HG03196 (cell line): ENCODE measurements around the gene WASF3.
"Not testable (repeated sequence)": the region's sequence is repeated elsewhere in the genome, so short reads cannot be mapped to it uniquely, and the experiment has no call there.

Experiments used
- ATAC-seq: cut with Tn5 transposase; IDR thresholded peaks from one replicate; pipeline ENCODE4 v1.9.1; 2021; ENCODE audit not compliant: unreplicated experiment

The WASF3 gene

DNA sequence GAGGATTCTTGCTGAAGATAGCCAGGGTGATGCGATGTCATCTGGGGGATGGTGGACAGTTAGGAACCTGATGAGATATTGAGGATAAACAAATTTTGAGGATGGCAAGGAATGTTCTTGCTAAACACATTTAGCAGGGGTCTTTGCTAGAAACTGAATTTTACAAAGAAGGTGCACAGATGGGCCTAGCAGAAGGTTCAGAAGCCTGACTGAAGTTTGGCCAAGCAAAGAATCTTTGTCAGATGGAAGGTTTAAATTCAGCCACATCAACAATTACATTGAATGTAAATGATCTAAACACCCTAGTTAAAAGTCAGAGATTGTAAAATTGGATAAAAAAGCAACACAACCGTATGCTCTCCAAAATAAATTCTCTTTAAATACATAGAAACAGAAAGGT is 68.8 kb downstream of the WASF3 start:
- ATAC-seq = no peak

DNA sequence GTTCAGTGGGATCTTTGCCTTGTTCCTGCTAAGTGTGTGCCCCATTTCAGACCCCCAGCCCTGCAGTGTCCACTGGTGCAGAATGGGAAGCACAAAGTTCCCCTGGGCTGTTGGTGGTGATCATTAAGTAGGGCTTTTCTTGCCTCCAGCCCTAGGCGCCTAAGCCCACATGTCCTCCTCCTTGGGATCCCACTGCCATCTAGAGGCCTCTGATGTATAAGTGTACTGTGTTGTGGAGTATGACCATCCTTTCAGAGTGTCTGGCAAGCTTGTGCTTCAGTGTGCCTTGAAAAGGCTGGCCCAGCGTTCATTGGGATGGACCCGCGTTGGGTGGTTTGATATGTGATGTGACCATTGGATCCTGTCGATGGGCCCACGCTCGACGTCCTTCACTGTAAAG is 71.2 kb downstream of the WASF3 start:
- ATAC-seq = no peak

DNA sequence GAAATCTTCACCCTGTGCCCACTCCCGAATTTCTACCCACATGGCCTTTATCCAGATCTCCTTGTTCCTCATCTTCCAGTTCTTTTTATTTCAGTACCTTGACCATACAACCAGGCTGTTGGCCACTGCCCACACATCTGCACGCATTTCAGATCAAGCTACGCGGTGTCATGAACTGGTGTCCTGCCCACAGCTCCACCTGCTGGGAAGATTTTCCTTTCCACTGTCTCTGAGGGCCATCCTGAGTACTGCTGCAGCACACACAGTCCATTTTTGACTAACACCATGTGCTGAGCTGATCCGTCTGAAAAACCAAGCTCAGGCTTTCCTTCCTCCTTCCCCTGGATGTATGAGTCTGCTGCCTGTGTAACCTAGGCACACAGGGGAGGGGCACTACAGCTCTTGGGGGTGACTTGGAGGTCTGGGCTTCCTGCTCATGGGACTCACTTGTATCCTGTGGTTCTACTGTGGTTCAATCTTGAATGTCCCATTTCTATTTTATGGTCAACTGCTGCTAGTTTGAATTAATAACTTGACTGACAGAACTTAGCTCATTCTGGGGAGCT is 71.9 kb downstream of the WASF3 start:
- no peak for ATAC-seq

DNA sequence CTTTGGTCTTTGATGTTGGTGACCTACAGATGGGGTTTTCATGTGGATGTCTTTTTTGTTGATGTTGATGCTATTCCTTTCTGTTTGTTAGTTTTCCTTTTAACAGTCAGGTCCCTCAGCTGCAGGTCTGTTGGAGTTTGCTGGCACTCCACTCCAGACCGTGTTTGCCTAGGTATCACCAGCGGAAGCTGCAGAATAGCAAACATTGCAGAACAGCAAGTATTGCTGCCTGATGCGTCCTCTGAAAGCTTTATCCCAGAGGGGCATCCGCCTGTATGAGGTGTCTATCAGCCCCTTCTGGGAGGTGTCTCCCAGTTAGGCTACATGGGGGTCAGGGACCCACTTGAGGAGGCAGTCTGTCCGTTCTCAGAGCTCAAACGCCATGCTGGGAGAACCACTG is 78.2 kb downstream of the WASF3 start:
- ATAC-seq = not testable (repeated sequence)

DNA sequence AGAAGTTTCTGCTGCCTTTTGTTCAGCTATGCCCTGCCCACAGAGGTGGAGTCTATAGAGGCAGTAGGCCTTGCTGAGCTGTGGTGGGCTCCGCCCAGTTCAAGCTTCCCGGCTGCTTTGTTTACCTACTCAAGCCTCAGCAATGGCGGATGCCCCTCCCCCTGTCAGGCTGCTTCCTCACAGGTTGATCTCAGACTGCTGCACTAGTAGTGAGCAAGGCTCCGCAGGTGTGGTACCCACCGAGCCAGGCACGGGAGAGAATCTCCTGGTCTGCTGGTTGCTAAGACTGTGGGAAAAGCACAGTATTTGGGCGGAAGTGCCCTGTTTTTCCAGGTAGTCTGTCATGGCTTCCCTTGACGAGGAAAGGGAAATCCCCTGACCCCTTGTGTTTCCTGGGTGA is 78.6 kb downstream of the WASF3 start:
- ATAC-seq = not testable (repeated sequence)

DNA sequence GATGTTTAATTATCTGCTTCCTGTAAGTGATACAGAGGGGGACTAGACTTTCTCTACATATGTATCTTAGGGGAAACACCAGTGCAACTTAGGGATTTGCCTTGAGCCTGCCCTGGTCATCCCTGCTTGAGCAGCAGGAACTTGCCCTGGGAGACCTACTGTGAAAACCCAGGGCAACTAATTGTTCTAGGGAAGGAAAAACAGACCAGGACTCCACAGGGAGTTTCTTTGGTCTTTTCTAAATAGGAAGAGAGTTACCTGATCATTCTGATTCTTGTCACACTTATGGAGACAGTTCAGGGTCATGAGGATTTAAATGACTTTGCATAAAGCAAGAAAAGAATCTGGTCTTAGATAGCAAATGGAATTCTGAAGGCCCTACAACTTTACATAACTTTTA is 89.1 kb downstream of the WASF3 start:
- ATAC-seq = no peak

DNA sequence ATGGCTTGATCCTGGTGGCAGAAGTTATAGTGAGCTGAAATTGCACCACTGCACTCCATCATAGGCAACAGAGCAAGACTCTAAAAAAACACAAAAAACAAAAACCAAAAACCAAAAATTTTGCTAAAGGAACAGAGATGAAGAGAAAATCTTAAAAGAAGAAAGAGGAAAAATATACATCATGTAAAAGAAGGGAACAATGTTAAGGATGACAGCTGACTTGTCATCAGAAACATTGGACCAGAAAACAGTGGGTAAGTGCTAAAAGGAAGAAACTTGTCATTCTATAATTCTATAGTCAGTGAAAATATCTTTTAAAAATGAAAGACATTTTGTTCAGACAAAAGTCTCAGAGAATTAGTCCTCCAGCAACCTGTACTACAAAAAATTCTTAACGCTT is 93.8 kb downstream of the WASF3 start:
- ATAC-seq = no peak

DNA sequence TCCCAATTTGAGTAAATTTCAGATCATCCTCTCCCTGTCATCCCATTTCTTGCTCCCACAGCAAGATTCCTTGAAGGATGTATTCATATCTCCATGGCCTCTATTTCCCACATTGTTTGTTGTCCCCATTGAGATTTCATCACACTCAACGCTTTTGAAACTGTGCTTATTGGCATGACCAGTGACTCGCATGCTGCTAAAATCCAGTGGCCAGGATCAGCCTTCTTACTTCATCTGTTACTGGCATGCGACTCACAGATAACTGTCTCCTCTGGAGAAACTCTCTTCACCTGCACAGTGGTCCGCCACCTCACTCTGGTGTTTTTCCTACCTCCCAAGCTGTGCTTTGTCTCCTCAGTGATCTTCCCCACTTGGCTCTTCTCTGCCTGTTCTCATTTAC is 95.8 kb downstream of the WASF3 start:
- ATAC-seq = no peak

DNA sequence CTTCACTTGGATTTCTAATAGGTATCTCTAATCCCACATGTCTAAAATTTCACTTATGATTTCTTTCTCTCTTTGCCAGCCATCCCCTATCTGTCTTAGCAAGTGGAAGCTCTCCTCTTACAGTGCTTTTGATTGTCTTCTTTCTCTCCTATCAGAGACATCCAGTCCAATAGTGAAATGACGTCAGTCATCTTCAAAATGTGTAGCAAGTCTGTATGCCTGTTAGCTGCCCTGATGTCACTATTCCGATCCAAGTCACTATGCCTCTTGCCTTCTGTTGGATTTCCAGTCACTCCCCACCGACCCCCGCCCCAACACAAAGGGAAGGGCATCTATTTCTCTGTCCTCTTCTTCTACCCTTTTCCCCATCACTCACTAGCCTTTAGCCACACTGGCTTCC is 96.4 kb downstream of the WASF3 start:
- ATAC-seq = no peak

DNA sequence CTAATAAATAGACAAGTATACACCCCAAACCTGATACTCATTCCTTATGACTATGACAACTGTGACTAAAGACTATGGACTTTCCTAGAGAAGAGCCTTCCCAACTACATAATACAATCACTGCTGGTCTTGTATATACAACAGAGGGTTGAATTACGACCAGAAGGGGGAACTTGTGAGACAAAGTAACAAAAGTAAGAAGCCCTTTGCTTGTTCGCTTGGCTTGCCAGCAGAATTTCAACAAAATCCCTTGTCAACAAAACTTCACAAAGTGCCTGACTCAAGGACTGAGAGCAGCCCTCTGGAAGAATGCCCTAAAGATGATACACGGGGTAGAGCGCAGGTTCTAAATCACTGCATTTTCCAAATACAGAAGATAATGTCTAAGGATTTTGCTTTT is 99.4 kb downstream of the WASF3 start:
- no peak for ATAC-seq

DNA sequence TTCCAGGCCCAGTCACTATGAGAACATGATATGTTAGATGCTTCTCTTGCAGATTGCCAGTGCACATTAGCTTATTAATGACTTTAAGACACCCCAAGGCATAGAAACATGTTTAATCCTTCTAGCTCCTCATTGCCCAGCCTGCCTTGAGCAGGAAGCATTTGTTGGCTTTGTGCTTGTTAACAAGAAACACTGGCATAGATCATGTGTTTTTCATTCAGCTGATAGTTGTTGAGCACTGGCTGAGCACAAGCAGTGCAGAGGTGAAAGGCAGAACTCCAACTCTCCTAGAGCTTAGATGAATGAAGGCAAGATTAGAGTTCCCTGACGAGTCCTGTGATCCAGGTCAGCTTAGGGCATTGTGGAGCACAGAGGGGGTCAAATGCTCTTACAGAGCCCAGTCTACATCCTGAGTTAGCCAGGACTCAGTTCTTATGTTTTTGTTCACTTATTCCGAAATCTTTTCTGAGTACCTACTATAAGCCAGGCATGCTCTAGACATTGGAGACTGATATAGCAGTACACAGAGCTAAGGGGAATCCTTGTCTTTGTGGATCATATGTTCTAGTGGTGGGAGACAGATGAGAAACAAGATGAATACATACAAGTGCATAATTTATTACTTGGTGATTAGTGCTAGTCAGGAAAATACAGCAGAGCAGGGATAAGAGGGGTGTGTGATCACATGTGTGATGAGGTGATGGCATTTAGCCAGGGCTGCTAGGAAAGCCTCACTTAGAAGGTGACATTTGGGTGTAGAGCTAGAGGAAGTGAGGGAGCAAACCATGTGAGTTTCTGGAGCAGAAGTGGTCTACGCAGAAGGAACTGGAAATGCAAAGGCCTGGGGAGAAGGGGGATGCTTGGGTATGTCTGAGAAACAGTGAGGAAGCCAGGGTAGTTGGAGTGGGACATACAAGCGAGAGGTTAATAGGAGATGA is 101.2 kb downstream of the WASF3 start:
- no peak for ATAC-seq

DNA sequence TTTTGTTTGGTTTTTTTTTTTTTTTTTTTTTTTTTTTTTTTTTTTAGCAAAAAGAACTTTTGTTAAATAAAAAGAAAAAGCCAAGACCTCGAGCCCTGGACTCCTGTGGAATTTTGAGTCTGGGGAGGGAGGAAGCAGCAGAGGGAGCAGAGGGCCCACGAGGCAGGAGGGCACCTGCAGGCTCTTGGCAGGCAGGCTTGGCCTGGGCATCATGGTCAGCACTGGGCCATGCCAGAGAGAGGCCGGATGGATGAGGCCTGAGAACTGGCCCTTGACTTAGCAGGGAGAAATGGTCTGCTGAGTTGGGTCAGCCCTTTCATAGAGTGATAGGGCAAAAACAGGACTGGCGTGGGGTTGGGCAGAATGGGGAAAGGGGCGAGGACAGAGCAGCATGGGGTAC is 102.7 kb downstream of the WASF3 start:
- no peak for ATAC-seq

DNA sequence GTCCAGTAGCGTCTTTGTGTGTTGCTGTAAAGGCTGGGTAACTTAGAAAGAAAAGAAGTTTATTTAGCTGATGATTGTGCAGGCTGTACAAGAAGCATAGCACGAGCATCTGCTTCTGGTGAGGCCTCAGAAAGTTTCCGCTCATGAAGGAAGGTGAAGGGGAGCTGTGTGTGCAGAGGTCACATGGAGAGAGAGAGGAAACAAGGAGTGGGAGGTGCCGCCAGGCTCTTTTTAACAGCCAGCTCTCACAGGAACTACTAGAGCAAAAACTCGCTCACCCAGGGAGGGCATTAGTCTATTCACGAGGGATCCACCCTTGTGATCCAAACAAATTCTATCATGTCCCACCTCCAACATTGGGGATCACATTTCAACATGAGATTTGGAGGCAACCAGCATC is 103.3 kb downstream of the WASF3 start:
- ATAC-seq = no peak

DNA sequence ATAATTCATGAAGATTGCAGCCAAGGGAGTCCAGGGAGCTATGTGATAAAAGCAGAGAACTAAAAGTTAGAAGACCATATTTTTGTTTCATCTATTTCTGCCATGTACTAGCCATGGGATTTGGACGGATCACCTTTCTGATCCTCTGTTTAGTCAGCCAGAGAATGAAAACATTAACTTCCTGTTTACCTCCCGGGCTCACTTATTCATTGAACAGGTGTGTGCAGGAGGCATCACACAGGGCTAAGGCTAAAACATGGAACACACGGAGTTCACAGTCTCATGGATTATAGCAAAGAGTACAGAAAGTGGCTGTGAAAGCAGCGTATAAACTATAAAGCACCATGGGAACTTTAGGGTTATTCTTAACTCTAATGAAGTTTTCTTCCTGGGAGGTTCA is 106.3 kb downstream of the WASF3 start:
- no peak for ATAC-seq

DNA sequence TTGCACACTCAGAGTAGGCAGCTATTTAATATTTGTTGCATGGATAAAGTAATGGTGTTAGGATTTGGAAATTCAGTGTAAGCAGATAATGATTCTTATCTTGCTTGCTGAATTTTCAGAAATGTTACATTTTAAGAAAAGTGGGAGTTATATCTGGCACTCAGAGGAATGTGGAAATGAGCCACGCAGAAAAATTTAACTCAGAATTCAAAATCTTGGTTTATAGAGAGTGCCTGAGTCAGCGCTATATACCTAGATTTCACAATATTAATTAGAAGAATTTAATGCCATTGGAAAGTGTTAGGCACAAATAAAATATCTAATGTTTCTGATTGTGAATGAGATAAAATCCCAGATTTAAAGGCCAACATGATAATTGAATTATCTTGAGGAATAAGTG is 106.8 kb downstream of the WASF3 start:
- ATAC-seq = no peak

DNA sequence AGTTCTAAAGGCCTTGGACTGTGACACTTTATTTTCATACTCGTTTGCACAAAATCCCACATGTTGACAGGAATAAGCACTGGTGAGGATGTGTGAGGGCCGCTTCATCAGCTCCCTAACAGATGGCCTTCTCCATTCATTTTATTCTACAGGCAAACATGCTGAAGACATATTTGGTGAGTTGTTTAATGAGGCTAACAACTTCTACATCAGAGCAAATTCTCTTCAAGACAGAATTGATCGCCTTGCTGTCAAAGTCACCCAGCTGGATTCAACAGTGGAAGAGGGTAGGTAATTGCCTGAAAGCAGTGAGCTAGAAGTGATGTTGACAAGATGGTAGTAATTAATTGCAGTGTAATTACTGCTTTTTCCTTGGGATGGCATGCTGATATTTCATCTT is 107.4 kb downstream of the WASF3 start:
- no peak for ATAC-seq

DNA sequence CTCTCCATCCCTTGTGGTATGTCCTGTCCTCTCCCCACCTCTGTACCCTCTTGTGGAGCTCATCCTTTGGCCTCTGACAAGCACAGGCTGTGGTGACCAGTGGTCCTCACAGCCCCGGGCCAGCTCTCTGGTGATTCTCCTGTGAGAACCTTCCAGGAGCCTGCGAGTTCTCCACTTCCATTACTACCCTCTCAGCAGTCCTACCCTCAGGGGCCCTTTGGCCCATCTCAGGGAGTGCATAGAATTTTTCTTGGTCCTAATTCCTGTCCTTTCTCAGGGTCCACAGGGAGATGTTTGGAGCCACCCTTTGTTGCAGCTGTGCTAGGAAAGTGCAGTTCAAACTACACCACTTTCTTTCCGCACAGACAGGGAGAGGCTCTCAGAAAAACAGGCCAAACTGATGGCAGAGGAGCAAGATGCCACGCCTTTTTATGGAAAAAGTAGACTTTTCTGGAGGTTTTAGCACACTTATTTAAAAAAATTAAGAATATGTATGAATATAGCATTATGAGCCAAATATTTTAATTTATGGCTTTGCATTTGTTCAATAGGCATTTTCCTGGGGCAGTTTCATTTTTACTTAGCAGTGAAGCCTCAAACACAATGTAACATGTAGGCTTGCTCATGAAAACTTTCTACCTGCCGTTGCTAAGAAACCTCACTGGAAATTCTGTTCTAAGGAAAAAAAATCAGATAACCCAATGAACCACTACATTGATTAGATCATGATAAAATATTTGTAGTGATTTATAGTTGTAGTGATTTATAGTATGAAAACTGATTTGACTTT is 111.1 kb downstream of the WASF3 start:
- ATAC-seq = no peak

DNA sequence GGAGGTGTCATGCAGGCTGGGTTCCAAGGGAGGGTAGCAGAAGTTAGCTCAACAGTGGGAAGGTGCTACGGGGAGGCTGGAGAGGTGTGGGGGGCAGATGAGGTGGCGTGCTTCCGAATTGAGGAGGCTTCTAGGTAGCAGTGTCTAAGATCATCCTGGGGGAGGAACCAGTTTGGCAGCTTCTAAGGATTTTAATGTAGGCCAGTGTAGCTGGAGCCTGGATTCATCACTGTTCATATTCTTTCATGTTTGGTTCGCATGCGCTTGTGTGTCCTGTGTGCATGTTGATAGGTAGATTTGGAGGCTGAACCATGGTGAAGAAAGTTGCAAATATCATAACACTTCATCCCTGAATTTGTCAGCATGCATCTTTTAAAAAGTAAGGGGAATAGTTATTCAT is 116.4 kb downstream of the WASF3 start:
- ATAC-seq = no peak

DNA sequence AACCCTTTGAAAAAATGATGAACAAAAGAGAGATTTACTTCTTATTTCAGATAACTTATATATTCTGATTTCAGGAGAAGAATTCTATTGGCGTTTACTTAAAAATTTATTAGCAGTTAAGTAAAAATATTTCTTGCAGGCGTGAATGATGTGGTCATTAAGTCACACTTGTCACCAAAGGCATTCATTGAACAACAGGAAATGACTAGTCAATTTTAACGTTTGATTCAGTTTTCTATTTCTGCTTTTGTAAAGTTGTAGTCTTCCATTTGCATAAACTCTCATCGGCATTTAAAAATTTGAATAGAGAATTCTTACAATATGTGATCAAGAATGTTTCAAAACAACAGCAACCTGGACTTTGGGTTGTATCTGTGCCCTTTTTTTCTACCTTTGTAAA is 119.7 kb downstream of the WASF3 start:
- no peak for ATAC-seq

DNA sequence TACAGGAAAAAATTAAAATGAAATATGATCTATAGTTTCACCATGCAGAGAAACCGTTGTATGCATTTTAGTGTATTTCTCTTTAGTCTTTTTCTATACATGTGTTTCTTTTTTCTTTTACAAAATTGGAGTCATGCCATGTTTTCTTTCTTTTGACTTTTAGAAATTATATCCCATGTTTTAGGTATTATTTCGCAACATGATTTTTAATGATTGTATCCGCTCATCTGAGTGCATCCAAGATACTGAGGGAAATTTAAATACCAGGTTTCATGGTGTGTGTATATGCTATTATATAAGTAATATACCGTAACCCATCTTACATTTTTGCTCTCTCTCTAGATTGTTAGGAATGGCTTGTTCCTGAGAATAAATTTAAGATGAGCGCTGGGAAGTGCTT is 120.8 kb downstream of the WASF3 start:
- no peak for ATAC-seq

DNA sequence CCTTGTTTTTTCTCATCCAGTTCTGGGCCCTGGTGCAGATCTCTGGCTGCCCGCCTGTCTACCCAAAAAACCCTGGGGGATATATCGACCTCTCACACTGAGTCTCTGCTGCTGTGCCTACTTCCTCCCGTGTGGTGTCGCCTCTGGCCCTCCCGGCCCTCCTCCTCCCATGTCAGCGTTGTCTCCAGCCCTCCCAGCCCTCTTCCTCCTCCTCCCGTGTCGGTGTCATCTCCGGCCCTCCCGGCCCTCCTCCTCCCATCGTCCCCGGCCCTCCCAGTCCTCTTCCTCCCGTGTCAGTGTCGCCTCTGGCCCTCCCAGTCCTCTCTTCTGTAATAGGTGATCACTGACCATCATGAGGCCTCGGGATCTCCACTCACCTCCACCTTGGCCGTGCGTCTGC is 121.3 kb downstream of the WASF3 start:
- no peak for ATAC-seq
